ENCODE data around the gene SCGB1C1.

SCGB1C1 gene

GRCh38 chr11:199004-199581, 6.2 kb downstream of the SCGB1C1 start:
- Histone ChIP-seq H3K9me3 (ENCODE audit: control insufficient read depth, low read length) (no peaks in the 10 kb centered on the region), H3K4me1 (ENCODE audit: control insufficient read depth, insufficient read depth, low read length, poor library complexity, severe bottlenecking) (no peaks in the 10 kb centered on the region), H3K36me3 (ENCODE audit: control insufficient read depth, insufficient read depth, low read length) (peaks cover 11% of the 10 kb centered on the region), H3K4me3 (ENCODE audit: extremely low read depth, insufficient read depth, low read length, poor library complexity, severe bottlenecking) (no peak overlapping the region), H3K27ac (ENCODE audit: low read depth, low read length, severe bottlenecking) (no peak overlapping the region)
- 91 to 92% methylated on average over 10 to 11 of the region's 13 CpGs for WGBS, 2 experiments (ENCODE audit: insufficient coverage in 2 of 2)

- Histone ChIP-seq H3K4me3 (ENCODE audit: extremely low read depth, insufficient read depth, low read length, poor library complexity, severe bottlenecking) (no peak overlapping the region), H3K27ac (ENCODE audit: low read depth, low read length, severe bottlenecking) (no peak overlapping the region), H3K36me3 (ENCODE audit: control insufficient read depth, insufficient read depth, low read length) (peaks cover 18% of the 10 kb centered on the region), H3K9me3 (ENCODE audit: control insufficient read depth, low read length) (no peaks in the 10 kb centered on the region), H3K4me1 (ENCODE audit: control insufficient read depth, insufficient read depth, low read length, poor library complexity, severe bottlenecking) (no peaks in the 10 kb centered on the region)
- 86 to 88% methylated on average over 1 to 5 of the region's 8 CpGs for WGBS, 2 experiments (ENCODE audit: insufficient coverage in 2 of 2)
These were observed 6.9 kb downstream of the SCGB1C1 start for GRCh38 chr11:199782-200181.

GRCh38 chr11:200224-201003, 7.5 kb downstream of the SCGB1C1 start:
- H3K9me3 ChIP-seq (ENCODE audit: control insufficient read depth, low read length) = no peaks in the 10 kb centered on the region
- no peak overlapping the region for H3K27ac ChIP-seq (ENCODE audit: low read depth, low read length, severe bottlenecking)
- no peaks in the 10 kb centered on the region for H3K4me1 ChIP-seq (ENCODE audit: control insufficient read depth, insufficient read depth, low read length, poor library complexity, severe bottlenecking)
- WGBS, 2 experiments (ENCODE audit: insufficient coverage in 2 of 2) = 89 to 96% methylated on average over 12 to 13 of the region's 13 CpGs
- H3K4me3 ChIP-seq (ENCODE audit: extremely low read depth, insufficient read depth, low read length, poor library complexity, severe bottlenecking) = no peak overlapping the region
- peaks cover 25% of the 10 kb centered on the region for H3K36me3 ChIP-seq (ENCODE audit: control insufficient read depth, insufficient read depth, low read length)

GRCh38 chr11:201966-202365, 9.1 kb downstream of the SCGB1C1 start:
- no peak overlapping the region for H3K27ac ChIP-seq (ENCODE audit: low read depth, low read length, severe bottlenecking)
- H3K4me1 ChIP-seq (ENCODE audit: control insufficient read depth, insufficient read depth, low read length, poor library complexity, severe bottlenecking) = peaks cover 8% of the 10 kb centered on the region
- H3K9me3 ChIP-seq (ENCODE audit: control insufficient read depth, low read length) = no peaks in the 10 kb centered on the region
- peaks cover 33% of the 10 kb centered on the region for H3K36me3 ChIP-seq (ENCODE audit: control insufficient read depth, insufficient read depth, low read length)
- WGBS, 2 experiments (ENCODE audit: insufficient coverage in 2 of 2) = 73 to 78% methylated on average over 5 to 13 of the region's 15 CpGs
- H3K4me3 ChIP-seq (ENCODE audit: extremely low read depth, insufficient read depth, low read length, poor library complexity, severe bottlenecking) = no peak overlapping the region

GRCh38 chr11:202490-202889, 9.6 kb downstream of the SCGB1C1 start:
- Histone ChIP-seq H3K36me3 (ENCODE audit: control insufficient read depth, insufficient read depth, low read length) (peaks cover 33% of the 10 kb centered on the region), H3K4me1 (ENCODE audit: control insufficient read depth, insufficient read depth, low read length, poor library complexity, severe bottlenecking) (peaks cover 8% of the 10 kb centered on the region), H3K9me3 (ENCODE audit: control insufficient read depth, low read length) (no peaks in the 10 kb centered on the region), H3K4me3 (ENCODE audit: extremely low read depth, insufficient read depth, low read length, poor library complexity, severe bottlenecking) (no peak overlapping the region), H3K27ac (ENCODE audit: low read depth, low read length, severe bottlenecking) (no peak overlapping the region)
- WGBS, 2 experiments (ENCODE audit: insufficient coverage in 2 of 2) = 83 to 94% methylated on average over 1 to 7 of the region's 8 CpGs

GRCh38 chr11:203056-203944, 10.4 kb downstream of the SCGB1C1 start:
- peaks cover 8% of the 10 kb centered on the region for H3K4me1 ChIP-seq (ENCODE audit: control insufficient read depth, insufficient read depth, low read length, poor library complexity, severe bottlenecking)
- H3K27ac ChIP-seq (ENCODE audit: low read depth, low read length, severe bottlenecking) = no peak overlapping the region
- WGBS, 2 experiments (ENCODE audit: insufficient coverage in 2 of 2) = 93 to 95% methylated on average over 7 of the region's 7 CpGs
- H3K4me3 ChIP-seq (ENCODE audit: extremely low read depth, insufficient read depth, low read length, poor library complexity, severe bottlenecking) = no peak overlapping the region
- H3K9me3 ChIP-seq (ENCODE audit: control insufficient read depth, low read length) = no peaks in the 10 kb centered on the region
- peaks cover 33% of the 10 kb centered on the region for H3K36me3 ChIP-seq (ENCODE audit: control insufficient read depth, insufficient read depth, low read length)

GRCh38 chr11:203945-204586, 11.2 kb downstream of the SCGB1C1 start:
- peaks cover 33% of the 10 kb centered on the region for H3K36me3 ChIP-seq (ENCODE audit: control insufficient read depth, insufficient read depth, low read length)
- no peaks in the 10 kb centered on the region for H3K9me3 ChIP-seq (ENCODE audit: control insufficient read depth, low read length)
- peaks cover 8% of the 10 kb centered on the region for H3K4me1 ChIP-seq (ENCODE audit: control insufficient read depth, insufficient read depth, low read length, poor library complexity, severe bottlenecking)
- 96 to 100% methylated on average over 4 of the region's 4 CpGs for WGBS, 2 experiments (ENCODE audit: insufficient coverage in 2 of 2)
- H3K4me3 ChIP-seq (ENCODE audit: extremely low read depth, insufficient read depth, low read length, poor library complexity, severe bottlenecking) = no peak overlapping the region
- H3K27ac ChIP-seq (ENCODE audit: low read depth, low read length, severe bottlenecking) = no peak overlapping the region

GRCh38 chr11:204587-205109, 11.8 kb downstream of the SCGB1C1 start:
- Histone ChIP-seq H3K4me3 (ENCODE audit: extremely low read depth, insufficient read depth, low read length, poor library complexity, severe bottlenecking) (no peak overlapping the region), H3K9me3 (ENCODE audit: control insufficient read depth, low read length) (no peaks in the 10 kb centered on the region), H3K27ac (ENCODE audit: low read depth, low read length, severe bottlenecking) (no peak overlapping the region), H3K36me3 (ENCODE audit: control insufficient read depth, insufficient read depth, low read length) (peaks cover 37% of the 10 kb centered on the region), H3K4me1 (ENCODE audit: control insufficient read depth, insufficient read depth, low read length, poor library complexity, severe bottlenecking) (peaks cover 14% of the 10 kb centered on the region)
- WGBS, 2 experiments (ENCODE audit: insufficient coverage in 2 of 2) = 89 to 93% methylated on average over 6 to 10 of the region's 12 CpGs

GRCh38 chr11:205221-206001, 12.5 kb downstream of the SCGB1C1 start:
- WGBS, 2 experiments (ENCODE audit: insufficient coverage in 2 of 2) = 95 to 98% methylated on average over 12 to 14 of the region's 16 CpGs
- Histone ChIP-seq H3K9me3 (ENCODE audit: control insufficient read depth, low read length) (no peaks in the 10 kb centered on the region), H3K27ac (ENCODE audit: low read depth, low read length, severe bottlenecking) (no peak overlapping the region), H3K4me3 (ENCODE audit: extremely low read depth, insufficient read depth, low read length, poor library complexity, severe bottlenecking) (peak overlapping the region; percentile 92), H3K4me1 (ENCODE audit: control insufficient read depth, insufficient read depth, low read length, poor library complexity, severe bottlenecking) (peaks cover 19% of the 10 kb centered on the region), H3K36me3 (ENCODE audit: control insufficient read depth, insufficient read depth, low read length) (peaks cover 45% of the 10 kb centered on the region)
